Naive B cell (primary cell): ENCODE data around the gene BTG2. TPM values are rescaled to one million over a fixed set of nuclear protein-coding genes. Genes with fewer than 3 reads are reported as not detected.

Experiments used
- ATAC-seq, 2 donors: fragments of 150-1000 bp; cut with Tn5 transposase; 2 replicates each; pipeline ENCODE4 v1.10.0; 2021; ENCODE audit warnings: low read depth in 2 of 2, mild to moderate bottlenecking in 2 of 2, moderate library complexity in 2 of 2
- DNase-seq: peaks from one replicate; pipeline ENCODE4 v3.0.0; 2022
- H3K27ac Mint-ChIP-seq, 6 donors: one replicate each; pipeline ENCODE4 v1.8.0; 2020 to 2022; ENCODE audit warnings: mild to moderate bottlenecking in 6 of 6, mixed read lengths in 6 of 6, moderate library complexity in 5 of 6, inconsistent platforms in 2 of 6
- H3K27me3 Mint-ChIP-seq, 3 donors: one replicate each; pipeline ENCODE4 v1.8.0; 2021 to 2022; ENCODE audit warnings: mixed read lengths in 3 of 3, mild to moderate bottlenecking in 1 of 3
- H3K36me3 Mint-ChIP-seq, 2 donors: one replicate each; pipeline ENCODE4 v1.8.0; 2020 to 2022; ENCODE audit warnings: mixed read lengths in 2 of 2, inconsistent platforms in 1 of 2, mild to moderate bottlenecking in 1 of 2
- H3K4me1 Mint-ChIP-seq, 3 donors: one replicate each; pipeline ENCODE4 v1.8.0; 2020 to 2022; ENCODE audit warnings: mixed read lengths in 3 of 3, inconsistent platforms in 1 of 3, mild to moderate bottlenecking in 1 of 3, moderate library complexity in 1 of 3
- H3K4me3 Mint-ChIP-seq, 8 donors: one replicate each; pipeline ENCODE4 v1.8.0; 2020 to 2022; ENCODE audit warnings: mild to moderate bottlenecking in 8 of 8, mixed read lengths in 8 of 8, moderate library complexity in 8 of 8, inconsistent platforms in 2 of 8
- H3K9me3 Mint-ChIP-seq, 7 donors: one replicate each; pipeline ENCODE4 v1.8.0; 2020 to 2022; ENCODE audit warnings: mixed read lengths in 7 of 7, mild to moderate bottlenecking in 5 of 7, inconsistent platforms in 2 of 7, moderate library complexity in 1 of 7
- polyA plus RNA-seq, 6 donors: library from polyadenylated mRNA; unstranded; fragments of 300-500 nt; fragmentation: Illumina TruSeq; gene quantifications; one replicate each; pipeline ENCODE4 v1.2.3, GENCODE V29; 2021; ENCODE audit warnings: low read depth in 6 of 6

Gene BTG2
- polyA plus RNA-seq, 6 donors from 2014 or later = 315 to 687 (median 417) TPM

- H3K4me3 Mint-ChIP-seq = peak overlapping the region; percentile 14 to 91 (median 81)
- H3K27ac Mint-ChIP-seq = peak overlapping the region; percentile 94 to 99 (median 96)
- H3K4me1 Mint-ChIP-seq = peaks cover 85 to 96% (median 92%) of the 10 kb centered on the region in 3 donors
- H3K27me3 Mint-ChIP-seq = no peaks in the 10 kb centered on the region
- DNase-seq (peak; percentile 90), ATAC-seq (peak; percentile 77 to 80)
- H3K36me3 Mint-ChIP-seq = no peaks in the 10 kb centered on the region
- no peaks in the 10 kb centered on the region for H3K9me3 Mint-ChIP-seq
Measured at GRCh38 chr1:203320591-203321272, 15.4 kb downstream of the BTG2 start.

GRCh38 chr1:203321273-203322052, 16.1 kb downstream of the BTG2 start:
- no peaks in the 10 kb centered on the region for H3K27me3 Mint-ChIP-seq
- peak overlapping the region; percentile 94 to 99 (median 96) for H3K27ac Mint-ChIP-seq
- H3K36me3 Mint-ChIP-seq = no peaks in the 10 kb centered on the region
- H3K9me3 Mint-ChIP-seq = no peaks in the 10 kb centered on the region
- peak in 1 of 2 donors; percentile 0 for ATAC-seq
- peak overlapping the region; percentile 14 to 91 (median 81) for H3K4me3 Mint-ChIP-seq
- DNase-seq = no peak
- H3K4me1 Mint-ChIP-seq = peaks cover 87 to 98% (median 97%) of the 10 kb centered on the region in 3 donors

- DNase-seq (no peak), ATAC-seq (no peak)
- no peaks in the 10 kb centered on the region for H3K9me3 Mint-ChIP-seq
- peak overlapping the region; percentile 64 to 85 (median 79) for H3K4me3 Mint-ChIP-seq
- H3K36me3 Mint-ChIP-seq = no peaks in the 10 kb centered on the region
- H3K27ac Mint-ChIP-seq = peak overlapping the region; percentile 94 to 99 (median 96)
- H3K27me3 Mint-ChIP-seq = no peaks in the 10 kb centered on the region
- H3K4me1 Mint-ChIP-seq = peaks cover 84 to 99% (median 95%) of the 10 kb centered on the region in 3 donors
Measured at GRCh38 chr1:203322500-203323179, 17.3 kb downstream of the BTG2 start.

GRCh38 chr1:203323587-203323986, 18.3 kb downstream of the BTG2 start:
- DNase-seq (no peak), ATAC-seq (no peak)
- no peaks in the 10 kb centered on the region for H3K27me3 Mint-ChIP-seq
- peaks cover 81 to 97% (median 96%) of the 10 kb centered on the region in 3 donors for H3K4me1 Mint-ChIP-seq
- H3K27ac Mint-ChIP-seq = peak overlapping the region; percentile 95 to 100 (median 98)
- no peaks in the 10 kb centered on the region for H3K36me3 Mint-ChIP-seq
- peak overlapping the region in 7 of 8 donors; percentile 70 to 93 (median 85) for H3K4me3 Mint-ChIP-seq
- no peaks in the 10 kb centered on the region for H3K9me3 Mint-ChIP-seq

GRCh38 chr1:203324105-203325025, 19.0 kb downstream of the BTG2 start:
- ATAC-seq = no peak
- H3K27me3 Mint-ChIP-seq = no peaks in the 10 kb centered on the region

GRCh38 chr1:203325026-203325417, 19.7 kb downstream of the BTG2 start:
- peaks cover 74 to 88% (median 87%) of the 10 kb centered on the region in 3 donors for H3K4me1 Mint-ChIP-seq
- peak overlapping the region; percentile 70 to 93 (median 85) for H3K4me3 Mint-ChIP-seq
- H3K9me3 Mint-ChIP-seq = no peaks in the 10 kb centered on the region
- H3K36me3 Mint-ChIP-seq = no peaks in the 10 kb centered on the region
- peak overlapping the region; percentile 95 to 100 (median 98) for H3K27ac Mint-ChIP-seq
- peak; percentile 82 for DNase-seq
- peak; percentile 16 to 22 for ATAC-seq
- no peaks in the 10 kb centered on the region for H3K27me3 Mint-ChIP-seq

More at GRCh38 chr1:203324105-203325025, 19.0 kb downstream of the BTG2 start:
- Mint-ChIP-seq H3K36me3 (no peaks in the 10 kb centered on the region), H3K9me3 (no peaks in the 10 kb centered on the region), H3K4me1 (peaks cover 77 to 95% (median 94%) of the 10 kb centered on the region in 3 donors), H3K4me3 (peak overlapping the region; percentile 70 to 93 (median 85)), H3K27ac (peak overlapping the region; percentile 95 to 100 (median 98))
- no peak for DNase-seq

- DNase-seq (peak; percentile 66), ATAC-seq (peak; percentile 6 to 8)
- Mint-ChIP-seq H3K36me3 (no peaks in the 10 kb centered on the region), H3K9me3 (no peaks in the 10 kb centered on the region), H3K27me3 (no peaks in the 10 kb centered on the region), H3K27ac (peak overlapping the region; percentile 95 to 100 (median 98)), H3K4me1 (peaks cover 70 to 83% (median 82%) of the 10 kb centered on the region in 3 donors), H3K4me3 (peak overlapping the region; percentile 70 to 93 (median 85))
Measured at GRCh38 chr1:203325418-203326091, 20.2 kb downstream of the BTG2 start.

GRCh38 chr1:203326830-203327683, 21.7 kb downstream of the BTG2 start:
- peak overlapping the region; percentile 70 to 93 (median 85) for H3K4me3 Mint-ChIP-seq
- ATAC-seq (peak; percentile 75 to 79), DNase-seq (peak; percentile 96)
- peaks cover 61 to 76% (median 73%) of the 10 kb centered on the region in 3 donors for H3K4me1 Mint-ChIP-seq
- H3K9me3 Mint-ChIP-seq = no peaks in the 10 kb centered on the region
- no peaks in the 10 kb centered on the region for H3K27me3 Mint-ChIP-seq
- H3K27ac Mint-ChIP-seq = peak overlapping the region; percentile 95 to 100 (median 98)
- H3K36me3 Mint-ChIP-seq = no peaks in the 10 kb centered on the region

- Mint-ChIP-seq H3K4me1 (peaks cover 53 to 68% (median 64%) of the 10 kb centered on the region in 3 donors), H3K4me3 (peak overlapping the region; percentile 70 to 93 (median 85)), H3K27ac (peak overlapping the region; percentile 95 to 100 (median 98)), H3K9me3 (no peaks in the 10 kb centered on the region), H3K36me3 (no peaks in the 10 kb centered on the region), H3K27me3 (no peaks in the 10 kb centered on the region)
- DNase-seq (peak; percentile 76), ATAC-seq (peak; percentile 52 to 53)
Measured at GRCh38 chr1:203327684-203328457, 22.6 kb downstream of the BTG2 start.

GRCh38 chr1:203328714-203329122, 23.4 kb downstream of the BTG2 start:
- DNase-seq = no peak
- Mint-ChIP-seq H3K27ac (peak overlapping the region; percentile 24 to 99 (median 87)), H3K9me3 (no peaks in the 10 kb centered on the region), H3K27me3 (no peaks in the 10 kb centered on the region), H3K36me3 (no peaks in the 10 kb centered on the region), H3K4me1 (peaks cover 44 to 59% (median 56%) of the 10 kb centered on the region in 3 donors), H3K4me3 (peak overlapping the region in 3 of 8 donors; percentile 3 to 81 (median 70))
- no peak for ATAC-seq

GRCh38 chr1:203331224-203331623, 25.9 kb downstream of the BTG2 start:
- Mint-ChIP-seq H3K27ac (no peak overlapping the region), H3K27me3 (no peaks in the 10 kb centered on the region), H3K9me3 (no peaks in the 10 kb centered on the region), H3K36me3 (no peaks in the 10 kb centered on the region), H3K4me1 (peaks cover 31 to 41% (median 34%) of the 10 kb centered on the region in 3 donors), H3K4me3 (no peak overlapping the region)
- ATAC-seq = no peak
- no peak for DNase-seq
